HG03439 (cell line): Measurements from ENCODE around the gene CENPL.
"Not testable (repeated sequence)": the region's sequence is repeated elsewhere in the genome, so short reads cannot be mapped to it uniquely, and the experiment has no call there.

Source experiments
- ATAC-seq: cut with Tn5 transposase; IDR thresholded peaks from one replicate; pipeline ENCODE4 v1.9.1; 2021; ENCODE audit warnings: mild to moderate bottlenecking, moderate library complexity; ENCODE audit not compliant: unreplicated experiment

CENPL gene

DNA sequence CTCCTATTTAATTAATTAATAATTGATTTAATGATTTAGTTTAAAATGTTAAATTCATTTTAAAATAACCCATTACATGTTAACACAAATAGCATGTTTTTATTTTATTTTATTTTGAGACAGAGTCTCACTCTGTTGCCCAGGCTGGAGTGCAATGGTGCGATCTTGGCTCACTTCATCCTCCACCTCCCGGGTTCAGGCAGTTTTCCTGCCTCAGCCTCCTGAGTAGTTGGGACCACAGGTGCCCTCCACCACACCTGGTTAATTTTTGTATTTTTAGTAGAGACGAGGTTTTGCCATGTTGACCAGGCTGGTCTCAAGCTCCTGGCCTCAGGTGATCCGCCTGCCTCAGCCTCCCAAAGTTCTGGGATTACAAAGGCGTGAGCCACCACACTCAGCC lies 34.9 kb upstream of the CENPL start:
- ATAC-seq = not testable (repeated sequence)

GRCh38 chr1:173857363-173857917 lies 32.8 kb upstream of the CENPL start:
- ATAC-seq = no peak

GRCh38 chr1:173856903-173857302 lies 32.2 kb upstream of the CENPL start:
- no peak for ATAC-seq

- ATAC-seq = no peak
Observed at GRCh38 chr1:173856014-173856413, 31.3 kb upstream of the CENPL start.

GRCh38 chr1:173853074-173853473 lies 28.4 kb upstream of the CENPL start:
- no peak for ATAC-seq

GRCh38 chr1:173852105-173852504 lies 27.4 kb upstream of the CENPL start:
- no peak for ATAC-seq

DNA sequence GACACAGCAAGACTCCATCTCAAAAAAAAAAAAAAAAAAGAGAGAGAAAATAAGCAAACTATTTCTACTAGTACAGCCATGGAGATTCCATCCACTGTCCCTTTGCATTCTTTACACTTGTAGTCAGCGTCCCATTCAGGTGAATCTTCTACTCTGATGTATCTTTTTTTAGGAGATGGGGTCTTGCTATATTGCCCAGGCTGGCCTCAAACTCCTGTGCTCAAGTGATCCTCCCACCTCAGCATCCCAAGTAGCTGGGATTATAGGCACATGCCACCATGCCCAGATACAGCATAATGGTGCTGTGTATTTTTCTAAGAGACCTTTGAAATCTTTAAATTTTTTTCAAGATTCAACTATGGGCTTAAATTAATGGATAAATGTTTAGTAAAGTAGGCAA lies 8.1 kb upstream of the CENPL start:
- ATAC-seq = no peak

- ATAC-seq = no peak
Observed at GRCh38 chr1:173827611-173828010, 2.9 kb upstream of the CENPL start.

- peak; percentile 45 for ATAC-seq
Observed at GRCh38 chr1:173823781-173824314, 835 bp downstream of the CENPL start.

DNA sequence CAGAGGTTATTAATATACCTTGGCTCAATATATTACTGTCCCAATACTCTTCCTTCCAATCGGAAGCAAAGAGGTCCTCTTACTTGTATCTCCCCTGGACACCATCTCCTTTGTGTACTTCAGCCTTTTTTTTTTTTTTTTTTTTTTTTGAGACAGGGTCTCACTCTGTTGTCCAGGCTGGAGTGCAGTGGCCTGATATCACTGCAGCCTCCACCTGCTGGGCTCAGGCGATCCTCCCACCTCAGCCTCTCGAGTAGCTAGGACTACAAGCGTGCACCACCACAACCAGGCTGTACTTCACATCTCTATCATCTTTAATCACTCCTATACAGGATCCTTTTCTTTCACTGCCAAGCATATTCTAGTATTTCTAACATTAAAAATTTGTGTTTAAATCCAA lies 3.0 kb downstream of the CENPL start:
- no peak for ATAC-seq

GRCh38 chr1:173818459-173818858 lies 6.2 kb downstream of the CENPL start:
- no peak for ATAC-seq

GRCh38 chr1:173813654-173814053 lies 11.0 kb downstream of the CENPL start:
- not testable (repeated sequence) for ATAC-seq

DNA sequence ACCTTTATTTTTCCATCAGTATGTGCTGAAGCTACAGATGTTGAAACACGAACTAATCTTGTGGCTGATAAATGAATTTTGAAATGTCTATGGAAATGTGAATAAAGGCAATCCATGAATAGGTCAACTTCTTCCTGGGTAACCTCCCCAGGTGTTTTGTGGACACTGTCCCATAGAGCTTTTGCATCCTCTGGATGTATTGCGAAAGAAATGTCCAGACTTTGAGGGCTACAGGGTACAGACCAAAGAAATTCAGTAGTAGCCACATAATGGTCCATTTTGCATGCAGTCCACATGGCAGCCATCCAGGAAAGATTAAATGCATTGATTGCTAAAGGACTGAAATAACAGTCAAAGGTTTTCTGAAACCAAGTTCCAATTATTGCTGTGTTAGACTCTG lies 21.7 kb downstream of the CENPL start:
- ATAC-seq = no peak

- ATAC-seq = not testable (repeated sequence)
Observed at GRCh38 chr1:173799995-173800394, 24.7 kb downstream of the CENPL start.

DNA sequence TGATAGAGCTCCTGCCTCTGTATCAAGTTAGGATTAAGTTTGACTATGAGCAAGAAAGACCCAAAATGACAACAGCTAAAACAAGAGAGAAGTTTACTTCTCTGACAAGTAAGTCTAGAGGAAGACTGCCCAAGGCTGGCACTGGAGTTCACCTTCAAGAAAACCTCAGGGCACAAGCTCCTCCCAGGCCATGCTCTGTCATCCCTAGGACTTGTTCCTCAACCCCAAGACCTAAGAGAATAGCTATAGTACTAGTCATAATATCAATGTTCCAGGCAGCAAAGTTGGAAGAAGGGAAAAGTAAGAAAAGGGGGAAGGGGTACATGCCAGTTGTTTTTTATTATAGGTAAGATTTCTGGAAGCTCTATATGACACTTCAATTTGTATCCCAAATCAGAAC lies 26.6 kb downstream of the CENPL start:
- ATAC-seq = no peak

DNA sequence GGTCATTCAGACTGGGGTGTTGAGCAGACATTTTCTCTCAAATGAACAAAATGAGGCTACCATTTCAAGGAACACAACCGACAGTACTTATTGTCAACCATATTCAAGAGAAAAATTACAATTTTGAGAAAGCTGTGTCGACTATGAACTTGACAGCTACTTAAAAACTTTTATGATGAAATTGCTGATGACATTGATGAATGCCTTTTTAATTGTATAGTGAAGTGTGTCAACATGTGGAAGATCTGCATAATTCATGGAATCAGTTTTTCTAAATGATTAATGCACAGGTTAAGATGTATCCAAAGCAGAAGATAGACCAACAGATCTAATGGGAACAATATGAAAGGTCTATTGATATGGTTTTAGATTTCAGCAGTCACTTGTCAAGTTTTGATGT lies 34.8 kb downstream of the CENPL start:
- ATAC-seq = no peak

DNA sequence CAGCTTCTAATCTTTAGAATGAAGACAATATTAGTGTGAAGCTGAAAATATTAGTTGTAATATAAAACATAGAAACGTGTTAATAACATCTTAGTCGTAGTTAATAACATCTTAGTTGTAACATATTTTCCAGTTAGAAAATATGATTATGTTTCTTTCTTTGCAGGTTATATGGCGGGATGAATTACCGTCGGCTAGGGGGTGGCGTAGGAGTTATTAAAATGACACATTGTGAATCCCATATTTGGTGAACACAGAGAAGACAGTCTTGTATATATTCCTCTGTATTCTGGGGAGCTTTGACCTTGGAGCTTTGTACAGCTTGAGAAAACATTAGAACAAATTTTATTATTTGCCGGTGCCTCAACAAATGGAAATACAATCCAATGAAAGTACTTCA lies 39.7 kb downstream of the CENPL start:
- no peak for ATAC-seq

GRCh38 chr1:173779936-173780335 lies 44.7 kb downstream of the CENPL start:
- ATAC-seq = no peak

DNA sequence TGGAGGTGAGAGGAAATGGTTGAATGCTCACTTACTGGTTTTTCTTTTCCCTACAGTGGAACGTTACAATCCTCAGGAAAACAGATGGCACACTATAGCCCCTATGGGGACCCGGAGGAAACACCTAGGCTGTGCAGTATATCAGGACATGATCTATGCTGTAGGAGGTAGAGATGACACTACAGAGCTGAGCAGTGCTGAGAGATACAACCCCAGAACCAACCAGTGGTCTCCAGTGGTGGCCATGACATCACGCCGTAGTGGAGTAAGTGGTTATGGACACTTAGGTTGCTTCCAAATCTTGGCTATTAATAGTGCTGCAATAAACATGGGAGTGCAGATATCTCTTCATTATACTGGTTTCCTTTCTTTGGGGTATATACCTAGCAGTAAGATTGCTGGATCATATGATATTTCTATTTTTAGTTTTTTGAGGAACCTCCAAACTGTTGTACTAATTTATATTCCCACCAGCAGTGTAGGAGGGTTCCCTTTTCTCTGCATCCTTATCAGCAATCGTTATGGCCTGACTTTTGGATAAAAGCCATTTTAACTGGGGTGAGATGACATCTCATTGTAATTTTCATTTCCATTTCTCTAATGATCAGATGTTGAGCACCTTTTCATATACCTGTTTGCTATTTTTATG lies 49.0 kb downstream of the CENPL start:
- ATAC-seq = no peak

DNA sequence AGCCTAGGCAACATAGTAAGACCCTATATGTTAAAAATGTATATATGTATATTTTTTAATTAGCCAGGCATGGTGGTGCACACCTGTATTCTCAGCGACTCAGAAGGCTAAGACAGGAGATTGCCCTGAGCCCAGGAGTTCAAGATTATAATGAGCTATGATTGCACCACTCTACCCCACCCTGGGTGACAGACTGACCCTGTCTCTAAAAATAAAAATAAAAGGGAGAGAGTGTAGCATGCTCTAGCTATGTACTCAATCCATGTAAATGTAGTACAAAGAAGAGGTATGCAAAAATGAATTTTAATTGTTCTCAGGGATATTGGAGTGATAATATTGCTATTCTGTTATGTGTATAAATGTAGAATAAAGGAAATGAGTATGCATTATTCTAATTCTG lies 53.1 kb downstream of the CENPL start:
- no peak for ATAC-seq

- not testable (repeated sequence) for ATAC-seq
Observed at GRCh38 chr1:173770330-173770729, 54.4 kb downstream of the CENPL start.

GRCh38 chr1:173768827-173769226 lies 55.9 kb downstream of the CENPL start:
- no peak for ATAC-seq

DNA sequence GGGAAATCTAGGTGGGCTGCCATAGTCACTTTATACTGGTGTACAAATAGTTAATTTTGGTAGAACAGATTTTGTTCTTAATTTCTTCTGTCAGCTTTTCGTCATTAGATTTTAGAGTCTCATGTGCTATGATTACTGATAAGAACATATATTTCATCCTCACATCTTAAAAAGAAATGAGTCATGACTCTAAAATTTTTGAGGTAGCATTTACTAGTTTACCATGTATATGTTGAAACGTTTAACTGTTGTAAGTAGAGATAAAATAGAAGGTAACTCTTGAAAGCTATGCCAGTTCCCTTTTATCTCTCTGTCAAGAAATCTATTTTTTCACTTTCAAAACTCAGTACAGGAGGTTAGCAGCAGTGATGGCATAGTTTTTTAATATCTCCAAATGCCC lies 56.5 kb downstream of the CENPL start:
- ATAC-seq = no peak
